Mucosa of rectum (tissue), 2 donors: ENCODE measurements around the gene MEF2D.

ENCODE experiments used
- H3K27ac ChIP-seq, 2 donors: one replicate each; pipeline ENCODE4 v1.7.0; 2013; ENCODE audit warnings: inconsistent platforms in 2 of 2, low read depth in 2 of 2, low read length in 2 of 2
- H3K27me3 ChIP-seq, 2 donors: one replicate each; pipeline ENCODE4 v1.7.0; 2013; ENCODE audit warnings: low read length in 2 of 2; ENCODE audit not compliant: control insufficient read depth in 2 of 2, insufficient read depth in 2 of 2
- H3K36me3 ChIP-seq, 2 donors: one replicate each; pipeline ENCODE4 v1.7.0; 2013; ENCODE audit warnings: low read length in 2 of 2; ENCODE audit not compliant: control insufficient read depth in 2 of 2, insufficient read depth in 2 of 2
- H3K4me1 ChIP-seq, 2 donors: one replicate each; pipeline ENCODE4 v1.7.0; 2013; ENCODE audit warnings: low read length in 2 of 2, mild to moderate bottlenecking in 1 of 2; ENCODE audit not compliant: control insufficient read depth in 2 of 2, insufficient read depth in 2 of 2
- H3K4me3 ChIP-seq, 2 donors: one replicate each; pipeline ENCODE4 v1.7.0; 2013; ENCODE audit warnings: low read length in 2 of 2
- H3K9ac ChIP-seq, 2 donors: one replicate each; pipeline ENCODE4 v1.7.0; 2013; ENCODE audit warnings: low read length in 2 of 2, low read depth in 1 of 2, mild to moderate bottlenecking in 1 of 2
- H3K9me3 ChIP-seq, 2 donors: one replicate each; pipeline ENCODE4 v1.7.0; 2013; ENCODE audit warnings: low read length in 2 of 2; ENCODE audit not compliant: control insufficient read depth in 2 of 2
- donor health status: healthy.
- donor health status: Normal muscosa, but diverticular disease.

Gene MEF2D

GRCh38 chr1:156538711-156539440 is 38.3 kb upstream of the MEF2D start:
- Histone ChIP-seq H3K9ac (no peak overlapping the region), H3K9me3 (no peaks in the 10 kb centered on the region), H3K36me3 (peaks cover 2 to 3% of the 10 kb centered on the region in 2 donors), H3K4me3 (no peak overlapping the region), H3K27me3 (no peaks in the 10 kb centered on the region), H3K27ac (no peak overlapping the region), H3K4me1 (no peaks in the 10 kb centered on the region)

GRCh38 chr1:156537027-156537426 is 36.5 kb upstream of the MEF2D start:
- H3K27me3 ChIP-seq = no peaks in the 10 kb centered on the region
- H3K36me3 ChIP-seq = peaks cover 2 to 3% of the 10 kb centered on the region in 2 donors
- H3K9ac ChIP-seq = no peak overlapping the region
- no peaks in the 10 kb centered on the region for H3K4me1 ChIP-seq
- H3K9me3 ChIP-seq = no peaks in the 10 kb centered on the region
- no peak overlapping the region for H3K27ac ChIP-seq
- no peak overlapping the region for H3K4me3 ChIP-seq

- no peak overlapping the region for H3K4me3 ChIP-seq
- H3K36me3 ChIP-seq = peaks cover 2 to 5% of the 10 kb centered on the region in 2 donors
Observed at GRCh38 chr1:156534424-156535060, 34.0 kb upstream of the MEF2D start.

GRCh38 chr1:156533568-156534220 is 33.1 kb upstream of the MEF2D start:
- Histone ChIP-seq H3K9me3 (no peaks in the 10 kb centered on the region), H3K4me1 (no peaks in the 10 kb centered on the region), H3K9ac (no peak overlapping the region), H3K27me3 (no peaks in the 10 kb centered on the region), H3K36me3 (peaks cover 0 to 6% of the 10 kb centered on the region in 2 donors), H3K27ac (no peak overlapping the region), H3K4me3 (no peak overlapping the region)

More at GRCh38 chr1:156534424-156535060, 34.0 kb upstream of the MEF2D start:
- Histone ChIP-seq H3K9ac (no peak overlapping the region), H3K9me3 (no peaks in the 10 kb centered on the region), H3K27ac (no peak overlapping the region), H3K4me1 (no peaks in the 10 kb centered on the region), H3K27me3 (no peaks in the 10 kb centered on the region)

GRCh38 chr1:156532374-156532773 is 31.8 kb upstream of the MEF2D start:
- no peak overlapping the region for H3K9ac ChIP-seq
- H3K4me3 ChIP-seq = no peak overlapping the region
- H3K4me1 ChIP-seq = no peaks in the 10 kb centered on the region
- no peak overlapping the region for H3K27ac ChIP-seq
- no peaks in the 10 kb centered on the region for H3K9me3 ChIP-seq
- no peaks in the 10 kb centered on the region for H3K27me3 ChIP-seq
- H3K36me3 ChIP-seq = peaks cover 0 to 7% of the 10 kb centered on the region in 2 donors

GRCh38 chr1:156530006-156530405 is 29.4 kb upstream of the MEF2D start:
- Histone ChIP-seq H3K27ac (no peak overlapping the region), H3K9me3 (no peaks in the 10 kb centered on the region), H3K36me3 (peaks cover 0 to 4% of the 10 kb centered on the region in 2 donors), H3K27me3 (no peaks in the 10 kb centered on the region), H3K4me1 (peaks cover 3 to 10% of the 10 kb centered on the region in 2 donors), H3K9ac (no peak overlapping the region), H3K4me3 (no peak overlapping the region)

GRCh38 chr1:156528875-156529425 is 28.4 kb upstream of the MEF2D start:
- Histone ChIP-seq H3K36me3 (peaks cover 0 to 4% of the 10 kb centered on the region in 2 donors), H3K9me3 (no peaks in the 10 kb centered on the region), H3K4me1 (peaks cover 3 to 15% of the 10 kb centered on the region in 2 donors)

GRCh38 chr1:156528231-156528630 is 27.7 kb upstream of the MEF2D start:
- H3K27me3 ChIP-seq = no peaks in the 10 kb centered on the region
- H3K9ac ChIP-seq = no peak overlapping the region
- peaks cover 3 to 15% of the 10 kb centered on the region in 2 donors for H3K4me1 ChIP-seq
- H3K36me3 ChIP-seq = peaks cover 0 to 4% of the 10 kb centered on the region in 2 donors
- H3K4me3 ChIP-seq = no peak overlapping the region
- H3K27ac ChIP-seq = no peak overlapping the region
- no peaks in the 10 kb centered on the region for H3K9me3 ChIP-seq

More at GRCh38 chr1:156528875-156529425, 28.4 kb upstream of the MEF2D start:
- no peak overlapping the region for H3K27ac ChIP-seq
- no peak overlapping the region for H3K4me3 ChIP-seq
- no peak overlapping the region for H3K9ac ChIP-seq
- H3K27me3 ChIP-seq = no peaks in the 10 kb centered on the region

- Histone ChIP-seq H3K36me3 (peaks cover 0 to 4% of the 10 kb centered on the region in 2 donors), H3K4me1 (peaks cover 3 to 15% of the 10 kb centered on the region in 2 donors), H3K27ac (no peak overlapping the region), H3K27me3 (no peaks in the 10 kb centered on the region), H3K9me3 (no peaks in the 10 kb centered on the region), H3K9ac (no peak overlapping the region), H3K4me3 (no peak overlapping the region)
Observed at GRCh38 chr1:156527584-156527983, 27.0 kb upstream of the MEF2D start.
